Measurements from ENCODE around the gene RDH8. TPM values are rescaled to one million over a fixed set of nuclear protein-coding genes. Genes with fewer than 3 reads are reported as not detected.

RDH8 gene
- total RNA-seq, 1 experiment from 2014 or later = not detected

GRCh38 chr19:9970481-9970880 lies 42.8 kb upstream of the RDH8 start:
- H2AFZ ChIP-seq (ENCODE audit: low read length) = no peak overlapping the region
- DNase-seq (no peak), ATAC-seq (no peak)
- ChIA-PET CTCF (no interaction called here), POLR2A (ENCODE audit: unreplicated experiment) (no interaction called here)
- H3K9me3 ChIP-seq (ENCODE audit: low read length) = no peaks in the 10 kb centered on the region
- H3K4me2 ChIP-seq (ENCODE audit: low read length) = no peak overlapping the region
- no peaks in the 10 kb centered on the region for H3K36me3 ChIP-seq (ENCODE audit: low read depth, low read length)
- no peaks in the 10 kb centered on the region for H4K20me1 ChIP-seq (ENCODE audit: low read length)
- TF ChIP-seq EZH2 (IDR thresholded peaks at IDR 0.05; ENCODE audit: low read length, unreplicated experiment) = no peak
- TF ChIP-seq EZH2phosphoT487 (IDR thresholded peaks at IDR 0.05; ENCODE audit: borderline replicate concordance, low read length) = no peak
- no peak for TF ChIP-seq CTCF (conservative IDR thresholded peaks at IDR 0.05; ENCODE audit: low read depth, low read length)
- no peak overlapping the region for H3K9ac ChIP-seq (ENCODE audit: low read length)
- H3K9me2 ChIP-seq (replicated peaks; ENCODE audit: low read length) = no peaks in the 10 kb centered on the region
- no TSS peak for BruUV-seq (replicated peaks)
- no peaks in the 10 kb centered on the region for H3K4me1 ChIP-seq (ENCODE audit: insufficient read depth, low read length)
- no peaks in the 10 kb centered on the region for H3F3A ChIP-seq (ENCODE audit: low read length, unreplicated experiment)
- no peaks in the 10 kb centered on the region for H3K79me2 ChIP-seq (ENCODE audit: low read length)
- intact Hi-C loops (cut with micrococcal nuclease) = no loop called here
- no peak overlapping the region for H3K4me3 ChIP-seq (ENCODE audit: low read length)
- H3K27ac ChIP-seq (ENCODE audit: low read length) = no peak overlapping the region
- peaks cover 31% of the 10 kb centered on the region for H3K27me3 ChIP-seq (ENCODE audit: low read length)

- H4K20me1 ChIP-seq (ENCODE audit: low read length) = no peaks in the 10 kb centered on the region
- CTCF ChIA-PET = no interaction called here
These were observed 42.0 kb upstream of the RDH8 start for GRCh38 chr19:9971166-9971897.

More at GRCh38 chr19:9971166-9971897, 42.0 kb upstream of the RDH8 start:
- H3K27me3 ChIP-seq (ENCODE audit: low read length) = peaks cover 29% of the 10 kb centered on the region
- H3K9ac ChIP-seq (ENCODE audit: low read length) = no peak overlapping the region
- DNase-seq = no peak
- no peak overlapping the region for H3K4me3 ChIP-seq (ENCODE audit: low read length)
- H3K9me3 ChIP-seq (ENCODE audit: low read length) = no peaks in the 10 kb centered on the region
- no peak overlapping the region for H3K4me2 ChIP-seq (ENCODE audit: low read length)
- H3K27ac ChIP-seq (ENCODE audit: low read length) = no peak overlapping the region
- TF ChIP-seq EZH2phosphoT487 (IDR thresholded peaks at IDR 0.05; ENCODE audit: borderline replicate concordance, low read length) = no peak
- TF ChIP-seq EZH2 (IDR thresholded peaks at IDR 0.05; ENCODE audit: low read length, unreplicated experiment) = no peak
- no peak for TF ChIP-seq CTCF (conservative IDR thresholded peaks at IDR 0.05; ENCODE audit: low read depth, low read length)
- H3K79me2 ChIP-seq (ENCODE audit: low read length) = no peaks in the 10 kb centered on the region
- H3K4me1 ChIP-seq (ENCODE audit: insufficient read depth, low read length) = no peaks in the 10 kb centered on the region
- BruUV-seq (replicated peaks) = no TSS peak
- H3K9me2 ChIP-seq (replicated peaks; ENCODE audit: low read length) = no peaks in the 10 kb centered on the region
- H2AFZ ChIP-seq (ENCODE audit: low read length) = no peak overlapping the region
- no peaks in the 10 kb centered on the region for H3K36me3 ChIP-seq (ENCODE audit: low read depth, low read length)
- no peak for ATAC-seq
- POLR2A ChIA-PET (ENCODE audit: unreplicated experiment) = no interaction called here
- no peaks in the 10 kb centered on the region for H3F3A ChIP-seq (ENCODE audit: low read length, unreplicated experiment)
- intact Hi-C loops (cut with micrococcal nuclease) = no loop called here

Measured in PC-3 (cell line).